BE2C (cell line): ENCODE results near the gene SKI.

Experiments used
- DNase-seq: peaks from one replicate; pipeline ENCODE4 v3.0.0-alpha.2; 2020
- H3K27me3 ChIP-seq: fragments of 250-450 bp; sonication (Bioruptor Pico); 2 replicates; pipeline ENCODE4 v1.5.1; 2020; ENCODE audit warnings: mild to moderate bottlenecking
- H3K36me3 ChIP-seq: fragments of 250-450 bp; sonication (Bioruptor Pico); 2 replicates; pipeline ENCODE4 v1.5.1; 2020; ENCODE audit warnings: mild to moderate bottlenecking
- H3K4me1 ChIP-seq: fragments of 250-450 bp; sonication (Bioruptor Pico); 2 replicates; pipeline ENCODE4 v1.5.1; 2020
- H3K4me3 ChIP-seq: 2 replicates; pipeline ENCODE4 v1.5.1; 2011; ENCODE audit warnings: low read depth, low read length
- H3K9me3 ChIP-seq: fragments of 250-450 bp; sonication (Bioruptor Pico); 2 replicates; pipeline ENCODE4 v1.5.1; 2020
- TF ChIP-seq, protein P1 (sequence below): IDR thresholded peaks from 2 replicates; pipeline ENCODE4 v1.5.1; 2012; ENCODE audit warnings: mild to moderate bottlenecking, low read depth, low read length

Gene SKI

GRCh38 chr1:2192031-2192995 lies 35.8 kb upstream of the SKI start:
- H3K9me3 ChIP-seq = no peaks in the 10 kb centered on the region
- H3K27me3 ChIP-seq = no peaks in the 10 kb centered on the region
- no peak for DNase-seq
- H3K36me3 ChIP-seq = no peaks in the 10 kb centered on the region
- H3K4me3 ChIP-seq = no peak overlapping the region
- H3K4me1 ChIP-seq = peaks cover 4% of the 10 kb centered on the region
- TF ChIP-seq, protein P1, sequence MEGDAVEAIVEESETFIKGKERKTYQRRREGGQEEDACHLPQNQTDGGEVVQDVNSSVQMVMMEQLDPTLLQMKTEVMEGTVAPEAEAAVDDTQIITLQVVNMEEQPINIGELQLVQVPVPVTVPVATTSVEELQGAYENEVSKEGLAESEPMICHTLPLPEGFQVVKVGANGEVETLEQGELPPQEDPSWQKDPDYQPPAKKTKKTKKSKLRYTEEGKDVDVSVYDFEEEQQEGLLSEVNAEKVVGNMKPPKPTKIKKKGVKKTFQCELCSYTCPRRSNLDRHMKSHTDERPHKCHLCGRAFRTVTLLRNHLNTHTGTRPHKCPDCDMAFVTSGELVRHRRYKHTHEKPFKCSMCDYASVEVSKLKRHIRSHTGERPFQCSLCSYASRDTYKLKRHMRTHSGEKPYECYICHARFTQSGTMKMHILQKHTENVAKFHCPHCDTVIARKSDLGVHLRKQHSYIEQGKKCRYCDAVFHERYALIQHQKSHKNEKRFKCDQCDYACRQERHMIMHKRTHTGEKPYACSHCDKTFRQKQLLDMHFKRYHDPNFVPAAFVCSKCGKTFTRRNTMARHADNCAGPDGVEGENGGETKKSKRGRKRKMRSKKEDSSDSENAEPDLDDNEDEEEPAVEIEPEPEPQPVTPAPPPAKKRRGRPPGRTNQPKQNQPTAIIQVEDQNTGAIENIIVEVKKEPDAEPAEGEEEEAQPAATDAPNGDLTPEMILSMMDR = no peak

DNA sequence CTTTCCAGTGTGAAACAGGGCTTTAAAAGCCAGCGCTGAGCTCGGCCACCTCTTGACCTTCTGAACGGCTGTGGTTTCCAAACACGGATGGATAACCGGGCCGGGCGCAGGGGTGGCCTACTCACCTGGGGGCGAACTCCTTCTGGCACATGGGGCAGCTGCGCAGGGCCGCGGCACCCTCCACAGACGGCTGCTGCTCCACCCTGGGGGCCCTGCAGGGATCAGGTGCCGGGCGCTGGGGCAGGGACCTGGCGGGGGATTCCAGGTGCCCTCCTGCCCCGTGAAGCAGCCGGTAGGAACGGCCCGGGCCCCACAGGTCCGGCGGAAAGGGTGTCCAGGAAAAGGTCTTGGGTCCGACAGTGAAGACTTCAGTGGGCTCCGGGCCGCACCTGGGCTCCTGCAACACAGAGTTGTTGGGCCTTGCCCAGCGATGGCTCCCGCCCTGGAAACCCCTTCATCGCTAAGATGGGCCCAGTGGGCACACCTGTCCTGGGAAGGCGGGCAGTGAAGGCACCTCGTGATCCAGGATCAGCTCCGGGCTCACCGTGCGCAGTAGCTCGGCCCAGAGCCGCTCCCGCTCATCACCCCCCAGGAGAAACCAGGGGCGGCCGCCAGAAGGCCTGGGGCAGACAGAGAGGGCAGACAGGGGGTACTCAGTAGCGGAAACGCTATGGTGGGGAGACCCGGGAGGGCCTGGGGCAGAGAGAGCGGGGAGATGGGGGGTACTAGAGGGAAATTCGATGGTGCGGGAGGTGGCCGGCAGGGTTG lies 34.4 kb upstream of the SKI start:
- H3K4me3 ChIP-seq = peak overlapping the region; percentile 35
- TF ChIP-seq, protein P1 = no peak
- peaks cover 4% of the 10 kb centered on the region for H3K4me1 ChIP-seq
- no peaks in the 10 kb centered on the region for H3K27me3 ChIP-seq
- H3K9me3 ChIP-seq = no peaks in the 10 kb centered on the region
- no peaks in the 10 kb centered on the region for H3K36me3 ChIP-seq
- no peak for DNase-seq

DNA sequence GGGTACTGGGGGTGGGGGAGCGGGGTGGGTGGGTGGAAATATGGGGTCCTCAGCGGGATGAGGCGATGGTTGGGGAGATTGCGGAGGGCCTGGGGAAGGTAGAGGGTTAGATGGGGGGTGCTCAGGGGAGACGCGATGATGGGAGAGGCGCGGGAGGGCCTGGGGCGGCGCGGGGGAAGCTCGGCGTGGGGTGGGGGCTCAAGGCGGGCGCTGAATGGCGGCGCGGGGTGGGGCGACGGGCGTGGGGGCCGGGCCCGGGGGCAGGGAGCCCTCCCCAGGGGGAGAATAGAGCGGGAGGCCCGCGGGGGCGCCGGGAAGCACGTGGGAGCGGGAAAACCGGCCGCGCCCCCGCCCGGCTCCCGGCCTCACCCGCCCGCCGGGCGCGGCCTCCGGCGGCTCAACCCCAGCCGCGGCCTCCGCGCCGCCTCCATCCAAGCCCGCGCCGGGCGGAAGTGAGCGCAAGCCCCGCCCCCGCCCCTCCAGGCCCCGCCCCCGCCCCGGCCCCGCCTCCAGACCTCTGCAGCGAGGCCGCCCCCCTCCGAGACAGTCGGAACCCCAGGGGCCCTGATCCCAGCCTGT lies 33.7 kb upstream of the SKI start, which contains the start of gene FAAP20:
FAAP20 (minus strand) TSS at position 454 of the 579 bp plus-strand sequence; CDS start at position 431, 23 bp downstream.
- DNase-seq = peak; percentile 78
- no peaks in the 10 kb centered on the region for H3K36me3 ChIP-seq
- H3K4me3 ChIP-seq = peak within 1 kb of the TSS; percentile 68
- peaks cover 7% of the 10 kb centered on the region for H3K4me1 ChIP-seq
- no peaks in the 10 kb centered on the region for H3K27me3 ChIP-seq
- no peaks in the 10 kb centered on the region for H3K9me3 ChIP-seq
- TF ChIP-seq, protein P1 = no peak

GRCh38 chr1:2194898-2195673 lies 33.0 kb upstream of the SKI start:
- Histone ChIP-seq H3K4me1 (peaks cover 7% of the 10 kb centered on the region), H3K27me3 (no peaks in the 10 kb centered on the region), H3K36me3 (no peaks in the 10 kb centered on the region), H3K4me3 (peak overlapping the region; percentile 68), H3K9me3 (no peaks in the 10 kb centered on the region)
- DNase-seq = peak; percentile 91
- TF ChIP-seq, protein P1 = peak; percentile 87

DNA sequence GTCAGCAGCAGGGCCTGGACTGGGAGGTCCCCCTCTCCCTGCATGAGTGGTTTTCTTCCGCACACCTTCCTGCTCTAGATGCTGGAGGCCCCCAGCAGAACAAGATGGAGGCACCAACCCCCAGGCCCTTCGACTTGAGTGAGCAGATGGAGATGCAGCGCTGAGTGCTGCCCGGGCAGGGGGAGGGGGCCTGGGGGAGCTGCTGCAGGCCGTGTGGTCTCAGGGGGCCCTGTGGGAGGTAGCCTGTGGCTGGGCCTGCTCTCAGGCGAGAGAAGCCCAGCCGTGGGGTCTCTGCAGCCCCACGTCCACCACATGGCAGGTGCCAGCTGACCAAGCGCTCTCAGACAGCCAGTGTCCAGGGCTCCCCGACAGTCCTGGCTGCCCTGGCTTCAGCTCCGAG lies 32.3 kb upstream of the SKI start:
- Histone ChIP-seq H3K4me3 (no peak overlapping the region), H3K4me1 (peaks cover 7% of the 10 kb centered on the region)
- TF ChIP-seq, protein P1 = no peak

More for the DNA sequence above, 32.3 kb upstream of the SKI start:
- Histone ChIP-seq H3K9me3 (no peaks in the 10 kb centered on the region), H3K36me3 (no peaks in the 10 kb centered on the region), H3K27me3 (no peaks in the 10 kb centered on the region)
- DNase-seq = no peak
